GM12892 (cell line): ENCODE results near the gene FRMD5.
"Not testable (repeated sequence)": the region's sequence is repeated elsewhere in the genome, so short reads cannot be mapped to it uniquely, and the experiment has no call there.

Experiments used
- POLR2A ChIP-seq: IDR thresholded peaks from 2 replicates; pipeline ENCODE4 v1.6.1; 2011; ENCODE audit warnings: low read depth, low read length, control low read depth
- POLR2AphosphoS5 ChIP-seq: IDR thresholded peaks from 2 replicates; pipeline ENCODE4 v1.6.1; 2011; ENCODE audit warnings: low read depth, low read length, control low read depth
- TAF1 ChIP-seq: IDR thresholded peaks from 2 replicates; pipeline ENCODE4 v1.6.1; 2011; ENCODE audit warnings: low read depth, mild to moderate bottlenecking, control low read depth, low read length, borderline replicate concordance

GRCh38 chr15:44032820-44033219, 162.3 kb downstream of the FRMD5 start:
- TF ChIP-seq POLR2AphosphoS5, POLR2A, TAF1: not testable (repeated sequence)
